Measurements from ENCODE around the gene MGAT3.

DNA sequence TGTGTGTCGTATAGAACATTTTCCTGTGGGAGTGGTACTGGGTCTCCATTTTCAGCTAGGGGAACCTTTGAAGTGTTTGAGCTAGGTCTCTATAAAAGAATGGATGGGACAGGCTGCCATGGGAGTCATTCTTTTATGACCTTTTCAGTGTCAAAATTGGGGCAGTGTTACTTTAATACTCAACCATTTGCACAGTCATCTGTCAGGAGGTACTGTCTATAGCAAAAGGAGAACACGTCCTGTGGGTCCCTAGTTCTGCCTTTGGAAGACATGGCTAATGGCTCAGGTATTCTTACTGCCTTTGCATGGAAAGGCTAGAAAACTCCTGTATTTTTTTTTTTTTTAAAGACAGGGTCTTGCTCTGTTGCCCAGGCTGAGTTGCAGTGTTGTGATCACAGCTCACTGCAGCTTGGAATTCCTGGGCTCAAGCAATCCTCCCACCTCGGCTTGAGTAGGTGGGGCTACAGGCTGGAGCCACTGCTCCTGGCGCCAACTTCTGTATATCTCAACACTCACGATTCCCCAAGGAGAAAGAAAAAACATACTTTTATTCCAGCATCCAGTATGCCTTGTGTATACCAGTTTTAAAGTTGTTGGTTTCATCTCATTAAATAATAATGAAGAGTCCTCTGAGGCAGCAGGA lies 61.5 kb downstream of the MGAT3 start:
- TF ChIP-seq, protein P1, sequence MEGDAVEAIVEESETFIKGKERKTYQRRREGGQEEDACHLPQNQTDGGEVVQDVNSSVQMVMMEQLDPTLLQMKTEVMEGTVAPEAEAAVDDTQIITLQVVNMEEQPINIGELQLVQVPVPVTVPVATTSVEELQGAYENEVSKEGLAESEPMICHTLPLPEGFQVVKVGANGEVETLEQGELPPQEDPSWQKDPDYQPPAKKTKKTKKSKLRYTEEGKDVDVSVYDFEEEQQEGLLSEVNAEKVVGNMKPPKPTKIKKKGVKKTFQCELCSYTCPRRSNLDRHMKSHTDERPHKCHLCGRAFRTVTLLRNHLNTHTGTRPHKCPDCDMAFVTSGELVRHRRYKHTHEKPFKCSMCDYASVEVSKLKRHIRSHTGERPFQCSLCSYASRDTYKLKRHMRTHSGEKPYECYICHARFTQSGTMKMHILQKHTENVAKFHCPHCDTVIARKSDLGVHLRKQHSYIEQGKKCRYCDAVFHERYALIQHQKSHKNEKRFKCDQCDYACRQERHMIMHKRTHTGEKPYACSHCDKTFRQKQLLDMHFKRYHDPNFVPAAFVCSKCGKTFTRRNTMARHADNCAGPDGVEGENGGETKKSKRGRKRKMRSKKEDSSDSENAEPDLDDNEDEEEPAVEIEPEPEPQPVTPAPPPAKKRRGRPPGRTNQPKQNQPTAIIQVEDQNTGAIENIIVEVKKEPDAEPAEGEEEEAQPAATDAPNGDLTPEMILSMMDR (conservative IDR thresholded peaks at IDR 0.05 in 1 of 2, IDR thresholded peaks at IDR 0.05 in 1 of 2; ENCODE audit: extremely low read depth in 1 of 2, insufficient read depth in 1 of 2, low read depth in 1 of 2, low read length in 2 of 2) = no peak
- no peak for TF ChIP-seq EZH2 (IDR thresholded peaks at IDR 0.05; ENCODE audit: borderline replicate concordance, low read length)

Data from mammary epithelial cell (primary cell).